Keratinocyte (primary cell): Measurements from ENCODE around the gene CTF1.

Source experiments
- EZH2 ChIP-seq: IDR thresholded peaks from one replicate; pipeline ENCODE4 v1.6.1; 2012; ENCODE audit warnings: inconsistent platforms, mild to moderate bottlenecking, low read length, moderate library complexity
- TF ChIP-seq, protein P1 (sequence below), 3 experiments: IDR thresholded peaks in 1 of 3; conservative IDR thresholded peaks in 1 of 3; optimal IDR thresholded peaks in 1 of 3; 2 replicates in 2 of 3; 3 replicates in 1 of 3; pipeline versions ENCODE3 to v1.5.1; 2011; ENCODE audit warnings: low read length in 3 of 3, mild to moderate bottlenecking in 3 of 3, moderate library complexity in 2 of 3, control low read depth in 1 of 3, inconsistent platforms in 1 of 3; ENCODE audit not compliant: insufficient read depth in 2 of 3; ENCODE audit errors: extremely low read depth in 1 of 3

DNA sequence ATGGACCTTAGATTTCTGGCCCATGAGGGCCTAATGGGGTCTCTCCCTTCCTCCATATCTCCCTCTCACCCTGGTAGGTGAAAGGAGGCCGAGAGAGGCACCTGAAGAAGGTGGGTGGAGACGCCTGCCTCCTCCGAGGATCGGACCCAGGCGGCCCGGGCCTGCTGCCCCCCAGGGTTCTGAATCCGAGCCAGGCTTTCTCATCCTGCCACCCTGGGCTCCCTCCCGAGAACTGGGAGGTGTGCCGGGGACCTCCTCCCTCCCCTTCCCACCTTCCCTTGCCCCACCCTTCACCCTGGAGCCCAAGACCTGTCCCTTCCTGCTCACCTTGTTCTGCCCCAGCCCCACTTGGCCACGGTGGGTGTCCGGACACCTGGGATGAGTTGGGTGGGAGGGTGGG, 32.0 kb downstream of the CTF1 start:
- TF ChIP-seq EZH2: no peak
- TF ChIP-seq, protein P1, sequence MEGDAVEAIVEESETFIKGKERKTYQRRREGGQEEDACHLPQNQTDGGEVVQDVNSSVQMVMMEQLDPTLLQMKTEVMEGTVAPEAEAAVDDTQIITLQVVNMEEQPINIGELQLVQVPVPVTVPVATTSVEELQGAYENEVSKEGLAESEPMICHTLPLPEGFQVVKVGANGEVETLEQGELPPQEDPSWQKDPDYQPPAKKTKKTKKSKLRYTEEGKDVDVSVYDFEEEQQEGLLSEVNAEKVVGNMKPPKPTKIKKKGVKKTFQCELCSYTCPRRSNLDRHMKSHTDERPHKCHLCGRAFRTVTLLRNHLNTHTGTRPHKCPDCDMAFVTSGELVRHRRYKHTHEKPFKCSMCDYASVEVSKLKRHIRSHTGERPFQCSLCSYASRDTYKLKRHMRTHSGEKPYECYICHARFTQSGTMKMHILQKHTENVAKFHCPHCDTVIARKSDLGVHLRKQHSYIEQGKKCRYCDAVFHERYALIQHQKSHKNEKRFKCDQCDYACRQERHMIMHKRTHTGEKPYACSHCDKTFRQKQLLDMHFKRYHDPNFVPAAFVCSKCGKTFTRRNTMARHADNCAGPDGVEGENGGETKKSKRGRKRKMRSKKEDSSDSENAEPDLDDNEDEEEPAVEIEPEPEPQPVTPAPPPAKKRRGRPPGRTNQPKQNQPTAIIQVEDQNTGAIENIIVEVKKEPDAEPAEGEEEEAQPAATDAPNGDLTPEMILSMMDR (optimal IDR thresholded peaks at IDR 0.05 in 1 of 3, IDR thresholded peaks at IDR 0.05 in 1 of 3, conservative IDR thresholded peaks at IDR 0.05 in 1 of 3; ENCODE audit: extremely low read depth in 1 of 3, insufficient read depth in 2 of 3, low read length in 3 of 3): no peak
